ENCODE data around the gene TOR3A.
"Not testable (repeated sequence)": the region's sequence is repeated elsewhere in the genome, so short reads cannot be mapped to it uniquely, and the experiment has no call there.

Gene TOR3A

DNA sequence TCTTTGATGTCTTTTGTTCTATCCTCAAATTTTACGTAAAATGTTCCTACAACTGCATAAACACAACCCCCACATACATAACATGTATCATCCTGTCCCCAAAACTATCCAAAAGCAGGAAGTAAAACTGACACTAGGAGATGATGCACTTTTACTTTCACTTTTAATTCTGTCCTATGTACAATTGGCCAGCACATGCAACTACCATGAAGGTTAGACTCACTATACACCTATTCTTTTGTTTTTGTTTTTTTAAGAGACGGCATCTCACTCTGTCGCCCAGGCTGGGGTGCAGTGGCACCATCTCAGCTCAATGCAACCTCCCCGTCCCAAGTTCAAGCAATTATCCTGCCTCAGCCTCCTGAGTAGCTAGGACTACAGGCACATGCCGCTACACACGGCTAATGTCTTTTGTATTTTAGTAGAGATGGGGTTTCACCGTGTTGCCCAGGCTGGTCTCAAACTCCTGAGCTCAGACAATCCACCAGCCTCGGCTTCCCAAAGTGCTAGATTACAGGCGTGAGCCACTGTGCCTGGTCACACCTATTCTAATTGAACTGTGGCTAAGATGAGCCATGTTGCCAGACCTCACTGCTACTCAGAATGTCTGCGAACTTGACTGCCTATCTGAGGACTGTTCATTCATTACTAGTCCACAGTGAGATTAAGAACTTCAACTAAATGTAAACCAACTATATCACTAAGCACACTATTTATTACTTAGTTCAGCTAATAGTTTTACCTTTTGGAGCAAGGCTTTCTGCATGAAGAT lies 48.0 kb downstream of the TOR3A start:
- no peak for TF ChIP-seq SPI1 (IDR thresholded peaks at IDR 0.05; ENCODE audit: borderline replicate concordance, low read depth)
- TF ChIP-seq GABPA (IDR thresholded peaks at IDR 0.05; ENCODE audit: low read depth) = no peak
- TF ChIP-seq, protein P1, sequence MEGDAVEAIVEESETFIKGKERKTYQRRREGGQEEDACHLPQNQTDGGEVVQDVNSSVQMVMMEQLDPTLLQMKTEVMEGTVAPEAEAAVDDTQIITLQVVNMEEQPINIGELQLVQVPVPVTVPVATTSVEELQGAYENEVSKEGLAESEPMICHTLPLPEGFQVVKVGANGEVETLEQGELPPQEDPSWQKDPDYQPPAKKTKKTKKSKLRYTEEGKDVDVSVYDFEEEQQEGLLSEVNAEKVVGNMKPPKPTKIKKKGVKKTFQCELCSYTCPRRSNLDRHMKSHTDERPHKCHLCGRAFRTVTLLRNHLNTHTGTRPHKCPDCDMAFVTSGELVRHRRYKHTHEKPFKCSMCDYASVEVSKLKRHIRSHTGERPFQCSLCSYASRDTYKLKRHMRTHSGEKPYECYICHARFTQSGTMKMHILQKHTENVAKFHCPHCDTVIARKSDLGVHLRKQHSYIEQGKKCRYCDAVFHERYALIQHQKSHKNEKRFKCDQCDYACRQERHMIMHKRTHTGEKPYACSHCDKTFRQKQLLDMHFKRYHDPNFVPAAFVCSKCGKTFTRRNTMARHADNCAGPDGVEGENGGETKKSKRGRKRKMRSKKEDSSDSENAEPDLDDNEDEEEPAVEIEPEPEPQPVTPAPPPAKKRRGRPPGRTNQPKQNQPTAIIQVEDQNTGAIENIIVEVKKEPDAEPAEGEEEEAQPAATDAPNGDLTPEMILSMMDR (IDR thresholded peaks at IDR 0.05; ENCODE audit: insufficient read depth, low read length) = no peak
- TF ChIP-seq, protein P2, sequence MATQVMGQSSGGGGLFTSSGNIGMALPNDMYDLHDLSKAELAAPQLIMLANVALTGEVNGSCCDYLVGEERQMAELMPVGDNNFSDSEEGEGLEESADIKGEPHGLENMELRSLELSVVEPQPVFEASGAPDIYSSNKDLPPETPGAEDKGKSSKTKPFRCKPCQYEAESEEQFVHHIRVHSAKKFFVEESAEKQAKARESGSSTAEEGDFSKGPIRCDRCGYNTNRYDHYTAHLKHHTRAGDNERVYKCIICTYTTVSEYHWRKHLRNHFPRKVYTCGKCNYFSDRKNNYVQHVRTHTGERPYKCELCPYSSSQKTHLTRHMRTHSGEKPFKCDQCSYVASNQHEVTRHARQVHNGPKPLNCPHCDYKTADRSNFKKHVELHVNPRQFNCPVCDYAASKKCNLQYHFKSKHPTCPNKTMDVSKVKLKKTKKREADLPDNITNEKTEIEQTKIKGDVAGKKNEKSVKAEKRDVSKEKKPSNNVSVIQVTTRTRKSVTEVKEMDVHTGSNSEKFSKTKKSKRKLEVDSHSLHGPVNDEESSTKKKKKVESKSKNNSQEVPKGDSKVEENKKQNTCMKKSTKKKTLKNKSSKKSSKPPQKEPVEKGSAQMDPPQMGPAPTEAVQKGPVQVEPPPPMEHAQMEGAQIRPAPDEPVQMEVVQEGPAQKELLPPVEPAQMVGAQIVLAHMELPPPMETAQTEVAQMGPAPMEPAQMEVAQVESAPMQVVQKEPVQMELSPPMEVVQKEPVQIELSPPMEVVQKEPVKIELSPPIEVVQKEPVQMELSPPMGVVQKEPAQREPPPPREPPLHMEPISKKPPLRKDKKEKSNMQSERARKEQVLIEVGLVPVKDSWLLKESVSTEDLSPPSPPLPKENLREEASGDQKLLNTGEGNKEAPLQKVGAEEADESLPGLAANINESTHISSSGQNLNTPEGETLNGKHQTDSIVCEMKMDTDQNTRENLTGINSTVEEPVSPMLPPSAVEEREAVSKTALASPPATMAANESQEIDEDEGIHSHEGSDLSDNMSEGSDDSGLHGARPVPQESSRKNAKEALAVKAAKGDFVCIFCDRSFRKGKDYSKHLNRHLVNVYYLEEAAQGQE (IDR thresholded peaks at IDR 0.05; ENCODE audit: insufficient replicate concordance, low read depth) = no peak
- no peak for TF ChIP-seq POLR2AphosphoS5 (IDR thresholded peaks at IDR 0.05; ENCODE audit: low read depth)
- Histone ChIP-seq H3K27me3 (ENCODE audit: insufficient read depth, poor library complexity, severe bottlenecking) (no peaks in the 10 kb centered on the region), H3K27ac (replicated peaks) (peak overlapping the region; percentile 62), H3K4me3 (replicated peaks; ENCODE audit: insufficient read depth, low read length) (peak overlapping the region; percentile 9; the same call in 1 of the 2 replicates)
- peak; percentile 15 to 19 for DNase-seq (ENCODE audit: low read depth in 1 of 2, low spot score in 1 of 2)

DNA sequence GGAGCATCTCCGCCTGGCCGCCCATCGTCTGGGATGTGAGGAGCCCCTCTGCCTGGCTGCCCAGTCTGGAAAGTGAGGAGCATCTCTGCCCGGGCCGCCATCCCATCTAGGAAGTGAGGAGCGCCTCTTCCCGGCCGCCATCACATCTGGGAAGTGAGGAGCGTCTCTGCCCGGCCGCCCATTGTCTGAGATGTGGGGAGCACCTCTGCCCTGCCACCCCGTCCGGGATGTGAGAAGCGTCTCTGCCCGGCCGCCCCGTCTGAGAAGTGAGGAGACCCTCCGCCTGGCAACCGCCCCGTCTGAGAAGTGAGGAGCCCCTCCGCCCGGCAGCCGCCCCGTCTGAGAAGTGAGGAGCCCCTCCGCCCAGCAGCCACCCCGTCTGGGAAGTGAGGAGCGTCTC lies 53.3 kb downstream of the TOR3A start:
- not testable (repeated sequence) for H3K27ac ChIP-seq (replicated peaks); H3K27me3 ChIP-seq (ENCODE audit: insufficient read depth, poor library complexity, severe bottlenecking); DNase-seq (ENCODE audit: low read depth in 1 of 2, low spot score in 1 of 2); H3K4me3 ChIP-seq (replicated peaks; ENCODE audit: insufficient read depth, low read length)

DNA sequence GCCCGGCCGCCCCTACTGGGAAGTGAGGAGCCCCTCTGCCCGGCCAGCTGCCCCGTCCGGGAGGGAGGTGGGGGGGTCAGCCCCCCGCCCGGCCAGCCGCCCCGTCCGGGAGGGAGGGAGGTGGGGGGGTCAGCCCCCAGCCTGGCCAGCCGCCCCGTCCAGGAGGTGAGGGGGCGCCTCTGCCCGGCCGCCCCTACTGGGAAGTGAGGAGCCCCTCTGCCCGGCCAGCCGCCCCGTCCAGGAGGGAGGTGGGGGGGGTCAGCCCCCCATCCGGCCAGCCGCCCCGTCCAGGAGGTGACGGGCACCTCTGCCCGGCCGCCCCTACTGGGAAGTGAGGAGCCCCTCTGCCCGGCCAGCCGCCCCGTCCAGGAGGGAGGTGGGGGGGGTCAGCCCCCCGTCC lies 53.8 kb downstream of the TOR3A start:
- not testable (repeated sequence) for DNase-seq (ENCODE audit: low read depth in 1 of 2, low spot score in 1 of 2); H3K4me3 ChIP-seq (replicated peaks; ENCODE audit: insufficient read depth, low read length); H3K27me3 ChIP-seq (ENCODE audit: insufficient read depth, poor library complexity, severe bottlenecking); H3K27ac ChIP-seq (replicated peaks)

DNA sequence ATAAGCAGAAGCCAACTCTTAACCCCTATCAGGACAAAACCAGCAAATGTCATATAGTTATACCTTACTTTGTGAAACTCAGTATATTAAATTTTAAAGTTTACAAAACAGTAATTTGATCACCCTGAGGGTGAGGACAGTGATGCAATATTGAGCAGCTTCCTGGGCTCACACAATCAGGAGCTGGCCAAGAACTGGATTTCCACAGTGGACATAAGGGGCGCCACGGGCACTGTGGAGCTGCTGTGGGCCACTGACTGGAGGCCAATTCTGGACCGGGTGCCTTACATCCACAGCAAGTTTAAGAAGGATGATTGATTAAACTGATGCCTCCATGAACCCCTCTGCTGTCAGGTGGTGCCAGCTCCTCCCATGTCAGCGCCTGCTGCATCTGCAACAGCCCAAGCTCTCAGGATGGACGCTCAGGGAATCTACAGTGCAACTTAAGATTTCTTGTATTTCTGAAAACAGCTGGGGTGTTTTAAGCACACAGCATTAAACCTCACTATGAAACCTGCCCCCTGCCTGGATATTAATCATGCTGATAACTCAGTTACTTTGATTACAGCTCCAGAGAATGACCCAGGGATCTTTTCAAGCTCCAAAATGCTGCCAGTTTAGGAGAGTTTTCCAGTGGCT lies 55.9 kb downstream of the TOR3A start:
- Histone ChIP-seq H3K27me3 (ENCODE audit: insufficient read depth, poor library complexity, severe bottlenecking) (no peaks in the 10 kb centered on the region), H3K4me3 (replicated peaks; ENCODE audit: insufficient read depth, low read length) (no peak overlapping the region), H3K27ac (replicated peaks) (no peak overlapping the region)
- DNase-seq (ENCODE audit: low read depth in 1 of 2, low spot score in 1 of 2) = no peak
- no peak for TF ChIP-seq GABPA (IDR thresholded peaks at IDR 0.05; ENCODE audit: low read depth)
- no peak for TF ChIP-seq SPI1 (IDR thresholded peaks at IDR 0.05; ENCODE audit: borderline replicate concordance, low read depth)

DNA sequence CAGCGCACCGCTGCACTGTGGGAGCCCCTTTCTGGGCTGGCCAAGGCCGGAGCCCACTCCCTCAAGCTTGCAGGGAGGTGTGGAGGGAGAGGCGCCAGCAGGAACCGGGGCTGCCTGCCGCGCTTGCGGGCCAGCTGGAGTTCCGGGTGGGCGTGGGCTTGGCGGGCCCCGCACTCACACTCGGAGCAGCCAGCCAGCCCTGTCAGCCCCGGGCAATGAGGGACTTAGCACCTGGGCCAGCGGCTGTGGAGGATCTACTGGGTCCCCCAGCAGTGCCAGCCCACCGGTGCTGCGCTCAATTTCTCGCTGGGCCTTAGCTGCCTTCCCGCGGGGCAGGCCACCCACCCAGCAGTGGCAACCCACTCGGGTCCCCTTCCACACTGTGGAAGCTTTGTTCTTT lies 56.9 kb downstream of the TOR3A start:
- not testable (repeated sequence) for H3K27ac ChIP-seq (replicated peaks); H3K4me3 ChIP-seq (replicated peaks; ENCODE audit: insufficient read depth, low read length); DNase-seq (ENCODE audit: low read depth in 1 of 2, low spot score in 1 of 2); H3K27me3 ChIP-seq (ENCODE audit: insufficient read depth, poor library complexity, severe bottlenecking)

DNA sequence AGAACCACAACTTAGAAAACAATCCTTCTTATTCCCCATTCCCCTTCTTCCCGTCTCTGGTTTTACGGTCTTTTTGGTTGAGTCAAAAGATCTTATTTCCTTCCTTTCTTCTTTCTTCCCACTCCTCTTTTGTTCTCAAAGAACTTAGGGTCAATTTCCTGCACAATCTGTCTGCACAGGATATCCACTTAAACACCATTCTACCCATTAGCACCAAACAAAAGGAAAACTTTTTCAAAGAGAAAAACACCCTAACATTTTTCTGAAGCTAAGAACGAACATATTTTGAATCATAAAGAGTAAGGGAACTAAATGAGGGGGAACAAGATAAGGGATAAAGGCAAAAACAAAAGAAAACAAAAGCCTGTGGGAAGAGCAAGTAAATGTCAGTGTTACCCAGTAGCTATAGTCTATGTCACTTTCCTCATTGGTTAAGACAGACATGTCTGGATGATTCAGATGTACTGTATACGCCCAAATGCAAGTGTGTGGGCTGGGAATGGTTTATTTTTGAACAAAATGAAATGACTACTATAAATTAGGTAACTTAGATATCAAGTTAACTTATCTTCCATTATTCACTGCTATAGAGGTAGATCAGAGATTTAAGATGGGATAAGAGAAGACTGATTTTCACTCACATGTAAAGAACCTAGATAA lies 59.9 kb downstream of the TOR3A start:
- Histone ChIP-seq H3K27me3 (ENCODE audit: insufficient read depth, poor library complexity, severe bottlenecking) (no peaks in the 10 kb centered on the region), H3K27ac (replicated peaks) (peak overlapping the region; percentile 21; the same call in 1 of the 2 replicates), H3K4me3 (replicated peaks; ENCODE audit: insufficient read depth, low read length) (no peak overlapping the region)
- TF ChIP-seq GABPA (IDR thresholded peaks at IDR 0.05; ENCODE audit: low read depth) (no peak), SPI1 (IDR thresholded peaks at IDR 0.05; ENCODE audit: borderline replicate concordance, low read depth) (no peak), POLR2AphosphoS5 (IDR thresholded peaks at IDR 0.05; ENCODE audit: low read depth) (no peak)
- TF ChIP-seq, protein P1 (IDR thresholded peaks at IDR 0.05; ENCODE audit: insufficient read depth, low read length) = no peak
- TF ChIP-seq, protein P2 (IDR thresholded peaks at IDR 0.05; ENCODE audit: insufficient replicate concordance, low read depth) = no peak
- no peak for DNase-seq (ENCODE audit: low read depth in 1 of 2, low spot score in 1 of 2)
